GM19372 (cell line): ENCODE measurements around the gene PDE1C.

Experiments used
- ATAC-seq: cut with Tn5 transposase; IDR thresholded peaks from one replicate; pipeline ENCODE4 v1.9.1; 2021; ENCODE audit warnings: mild to moderate bottlenecking, low read depth, moderate library complexity; ENCODE audit not compliant: unreplicated experiment

PDE1C gene

GRCh38 chr7:31735991-31736982 is 333.9 kb downstream of the PDE1C start:
- ATAC-seq, result no peak

- no peak for ATAC-seq
Observed at GRCh38 chr7:31734456-31734855, 335.8 kb downstream of the PDE1C start.

GRCh38 chr7:31729195-31729804 is 340.9 kb downstream of the PDE1C start:
- ATAC-seq, result no peak

GRCh38 chr7:31724696-31725095 is 345.5 kb downstream of the PDE1C start:
- ATAC-seq, result no peak

GRCh38 chr7:31720366-31720765 is 349.8 kb downstream of the PDE1C start:
- ATAC-seq, result no peak

- ATAC-seq, result no peak
Observed at GRCh38 chr7:31716355-31716754, 353.9 kb downstream of the PDE1C start.

- ATAC-seq, result no peak
Observed at GRCh38 chr7:31710171-31710570, 360.0 kb downstream of the PDE1C start.

- no peak for ATAC-seq
Observed at GRCh38 chr7:31707089-31707488, 363.1 kb downstream of the PDE1C start.

- no peak for ATAC-seq
Observed at GRCh38 chr7:31705377-31705776, 364.8 kb downstream of the PDE1C start.

- no peak for ATAC-seq
Observed at GRCh38 chr7:31702354-31702753, 367.9 kb downstream of the PDE1C start.
